ENCODE results near the gene CIDEA. TPM values are rescaled to one million over a fixed set of nuclear protein-coding genes. Genes with fewer than 3 reads are reported as not detected.

Gene CIDEA
- total RNA-seq, 1 donor from 2014 or later = 0.53 TPM

- H3K4me3 ChIP-seq (ENCODE audit: low read depth, low read length) = no peak overlapping the region
- H3K36me3 ChIP-seq (ENCODE audit: control insufficient read depth, insufficient read depth, low read length) = no peaks in the 10 kb centered on the region
- no peaks in the 10 kb centered on the region for H3K27me3 ChIP-seq (ENCODE audit: control insufficient read depth, insufficient read depth, low read length)
- DNase-seq (ENCODE audit: low read depth) (no peak), FAIRE-seq (no peak)
- no peak for TF ChIP-seq CTCF (IDR thresholded peaks at IDR 0.05; ENCODE audit: insufficient read depth, low read length, severe bottlenecking)
Observed at GRCh38 chr18:12281861-12282260, 27.7 kb downstream of the CIDEA start.

GRCh38 chr18:12282442-12283039, 28.4 kb downstream of the CIDEA start:
- TF ChIP-seq CTCF (IDR thresholded peaks at IDR 0.05; ENCODE audit: insufficient read depth, low read length, severe bottlenecking) = no peak
- H3K27me3 ChIP-seq (ENCODE audit: control insufficient read depth, insufficient read depth, low read length) = no peaks in the 10 kb centered on the region
- peak; percentile 93 for DNase-seq (ENCODE audit: low read depth)
- no peaks in the 10 kb centered on the region for H3K36me3 ChIP-seq (ENCODE audit: control insufficient read depth, insufficient read depth, low read length)
- peak; percentile 60 for FAIRE-seq
- no peak overlapping the region for H3K4me3 ChIP-seq (ENCODE audit: low read depth, low read length)

- Histone ChIP-seq H3K4me3 (ENCODE audit: low read depth, low read length) (no peak overlapping the region), H3K36me3 (ENCODE audit: control insufficient read depth, insufficient read depth, low read length) (no peaks in the 10 kb centered on the region), H3K27me3 (ENCODE audit: control insufficient read depth, insufficient read depth, low read length) (no peaks in the 10 kb centered on the region)
- peak; percentile 49 for TF ChIP-seq CTCF (IDR thresholded peaks at IDR 0.05; ENCODE audit: insufficient read depth, low read length, severe bottlenecking)
- no peak for FAIRE-seq
- peak; percentile 94 for DNase-seq (ENCODE audit: low read depth)
Observed at GRCh38 chr18:12283256-12283655, 29.1 kb downstream of the CIDEA start.

GRCh38 chr18:12283666-12284065, 29.5 kb downstream of the CIDEA start:
- no peak overlapping the region for H3K4me3 ChIP-seq (ENCODE audit: low read depth, low read length)
- no peak for TF ChIP-seq CTCF (IDR thresholded peaks at IDR 0.05; ENCODE audit: insufficient read depth, low read length, severe bottlenecking)
- no peaks in the 10 kb centered on the region for H3K27me3 ChIP-seq (ENCODE audit: control insufficient read depth, insufficient read depth, low read length)
- H3K36me3 ChIP-seq (ENCODE audit: control insufficient read depth, insufficient read depth, low read length) = no peaks in the 10 kb centered on the region
- DNase-seq (ENCODE audit: low read depth) (no peak), FAIRE-seq (no peak)

- no peak for DNase-seq (ENCODE audit: low read depth)
- no peak for TF ChIP-seq CTCF (IDR thresholded peaks at IDR 0.05; ENCODE audit: insufficient read depth, low read length, severe bottlenecking)
- Histone ChIP-seq H3K36me3 (ENCODE audit: control insufficient read depth, insufficient read depth, low read length) (no peaks in the 10 kb centered on the region), H3K27me3 (ENCODE audit: control insufficient read depth, insufficient read depth, low read length) (no peaks in the 10 kb centered on the region), H3K4me3 (ENCODE audit: low read depth, low read length) (peak overlapping the region; percentile 56)
- FAIRE-seq = no peak
Observed at GRCh38 chr18:12287131-12287681, 33.0 kb downstream of the CIDEA start.
